Activated effector memory CD4-positive, alpha-beta T cell treated with Interleukin-2 at 50 U/mL for 16 hours (primary cell): ENCODE measurements around the gene CASP2.
"Not testable (repeated sequence)": the region's sequence is repeated elsewhere in the genome, so short reads cannot be mapped to it uniquely, and the experiment has no call there.

Experiments used
- DNase-seq: peaks from one replicate; pipeline ENCODE4 v3.0.0-alpha.2; 2020

The CASP2 gene

GRCh38 chr7:143265017-143265693, 23.0 kb upstream of the CASP2 start:
- DNase-seq = no peak

GRCh38 chr7:143269251-143269650, 18.9 kb upstream of the CASP2 start:
- no peak for DNase-seq

- no peak for DNase-seq
Measured at GRCh38 chr7:143271240-143271639, 16.9 kb upstream of the CASP2 start.

GRCh38 chr7:143272871-143273270, 15.3 kb upstream of the CASP2 start:
- DNase-seq = no peak

GRCh38 chr7:143279186-143280098, 8.7 kb upstream of the CASP2 start:
- no peak for DNase-seq

GRCh38 chr7:143280160-143280559, 8.0 kb upstream of the CASP2 start:
- no peak for DNase-seq

- DNase-seq = no peak
Measured at GRCh38 chr7:143280566-143280965, 7.6 kb upstream of the CASP2 start.

- no peak for DNase-seq
Measured at GRCh38 chr7:143281529-143281928, 6.6 kb upstream of the CASP2 start.

- DNase-seq = no peak
Measured at GRCh38 chr7:143282124-143282523, 6.0 kb upstream of the CASP2 start.

GRCh38 chr7:143283381-143283780, 4.8 kb upstream of the CASP2 start:
- DNase-seq = no peak

GRCh38 chr7:143284591-143285469, 3.3 kb upstream of the CASP2 start, which contains the start of gene TMEM139:
Gene TMEM139 (plus strand): TSS chr7:143284958. CDS start chr7:143285958, 1,000 bp downstream.
- no peak for DNase-seq

- DNase-seq = no peak
Measured at GRCh38 chr7:143285470-143285778, 2.7 kb upstream of the CASP2 start.

GRCh38 chr7:143285806-143286521, 2.2 kb upstream of the CASP2 start:
- DNase-seq = no peak

- DNase-seq = no peak
Measured at GRCh38 chr7:143286522-143286890, 1.6 kb upstream of the CASP2 start.

- DNase-seq = no peak
Measured at GRCh38 chr7:143287339-143287934, 714 bp upstream of the CASP2 start.

- DNase-seq = no peak
Measured at GRCh38 chr7:143288836-143289235, 685 bp downstream of the CASP2 start.

- no peak for DNase-seq
Measured at GRCh38 chr7:143289421-143289820, 1.3 kb downstream of the CASP2 start.

- not testable (repeated sequence) for DNase-seq
Measured at GRCh38 chr7:143289888-143290287, 1.7 kb downstream of the CASP2 start.

- DNase-seq = no peak
Measured at GRCh38 chr7:143290293-143290692, 2.1 kb downstream of the CASP2 start.

- no peak for DNase-seq
Measured at GRCh38 chr7:143292876-143293275, 4.7 kb downstream of the CASP2 start.

GRCh38 chr7:143295870-143296269, 7.7 kb downstream of the CASP2 start:
- DNase-seq = no peak

GRCh38 chr7:143296686-143297085, 8.5 kb downstream of the CASP2 start:
- no peak for DNase-seq
